Body of pancreas (tissue), 4 donors: ENCODE data around the gene LPXN.

ENCODE experiments used
- POLR2A ChIP-seq, 3 donors: fragments of 450-650 bp; IDR thresholded peaks; one replicate each; pipeline ENCODE4 v1.6.1; 2016; ENCODE audit warnings: antibody characterized with exemption in 3 of 3, mild to moderate bottlenecking in 2 of 3
- TF ChIP-seq, protein P1 (sequence below), 7 experiments: fragments of 450-650 bp in 4 of 7; fragments of 200-600 bp in 3 of 7; sonication (generic) in 3 of 7; IDR thresholded peaks; one replicate each; pipeline ENCODE4 v1.5.1; 2016 to 2019; ENCODE audit warnings: antibody characterized with exemption in 7 of 7

DNA sequence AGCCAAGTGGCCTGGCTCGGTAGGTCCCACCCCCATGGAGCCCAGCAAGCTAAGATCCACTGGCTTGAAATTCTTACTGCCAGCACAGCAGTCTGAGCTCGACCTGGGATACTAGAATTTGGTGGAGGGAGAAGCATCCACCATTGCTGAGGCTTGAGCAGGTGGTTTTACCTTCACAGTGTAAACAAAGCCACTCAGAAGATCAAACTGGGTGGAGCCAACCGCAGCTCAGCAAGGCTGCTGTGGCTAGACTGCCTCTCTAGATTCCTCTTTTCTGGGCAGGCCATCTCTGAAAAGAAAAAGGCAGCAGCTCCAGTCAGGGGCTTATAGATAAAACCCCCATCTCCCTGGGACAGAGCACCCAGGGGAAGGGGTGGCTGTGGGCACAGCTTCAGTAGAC is 45.4 kb downstream of the LPXN start:
- TF ChIP-seq, protein P1, sequence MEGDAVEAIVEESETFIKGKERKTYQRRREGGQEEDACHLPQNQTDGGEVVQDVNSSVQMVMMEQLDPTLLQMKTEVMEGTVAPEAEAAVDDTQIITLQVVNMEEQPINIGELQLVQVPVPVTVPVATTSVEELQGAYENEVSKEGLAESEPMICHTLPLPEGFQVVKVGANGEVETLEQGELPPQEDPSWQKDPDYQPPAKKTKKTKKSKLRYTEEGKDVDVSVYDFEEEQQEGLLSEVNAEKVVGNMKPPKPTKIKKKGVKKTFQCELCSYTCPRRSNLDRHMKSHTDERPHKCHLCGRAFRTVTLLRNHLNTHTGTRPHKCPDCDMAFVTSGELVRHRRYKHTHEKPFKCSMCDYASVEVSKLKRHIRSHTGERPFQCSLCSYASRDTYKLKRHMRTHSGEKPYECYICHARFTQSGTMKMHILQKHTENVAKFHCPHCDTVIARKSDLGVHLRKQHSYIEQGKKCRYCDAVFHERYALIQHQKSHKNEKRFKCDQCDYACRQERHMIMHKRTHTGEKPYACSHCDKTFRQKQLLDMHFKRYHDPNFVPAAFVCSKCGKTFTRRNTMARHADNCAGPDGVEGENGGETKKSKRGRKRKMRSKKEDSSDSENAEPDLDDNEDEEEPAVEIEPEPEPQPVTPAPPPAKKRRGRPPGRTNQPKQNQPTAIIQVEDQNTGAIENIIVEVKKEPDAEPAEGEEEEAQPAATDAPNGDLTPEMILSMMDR (IDR thresholded peaks at IDR 0.05): no peak
- TF ChIP-seq POLR2A (IDR thresholded peaks at IDR 0.05): no peak
